K562 (cell line): Measurements from ENCODE around the gene P2RY13. TPM values are rescaled to one million over a fixed set of nuclear protein-coding genes. Genes with fewer than 3 reads are reported as not detected.

ENCODE experiments used
- ATAC-seq: fragments of 200-7000 bp; cut with Tn5 transposase; 3 replicates; pipeline ENCODE4 v1.9.1; 2020; ENCODE audit warnings: moderate library complexity
- BruUV-seq: library from RNA; stranded (reverse); fragments of 400-500 nt; replicated peaks from 2 replicates; lab custom pipeline; 2021; lab: Mats Ljungman, UMichigan
- CTCF ChIA-PET: fragments of 300-600 bp; formaldehyde crosslinking; extraction: SDS; loops from one replicate; lab custom pipeline; 2021; ENCODE audit warnings: low intra/inter-chr PET ratio; lab: Yijun Ruan, JAX
- POLR2A ChIA-PET: fragments of 300-600, 350-650 bp; sonication (Branson Sonifier 250); formaldehyde crosslinking; extraction: SDS; loops from one replicate; lab custom pipeline; 2021; ENCODE audit warnings: antibody characterized with exemption, inconsistent platforms; lab: Yijun Ruan, JAX
- DNase-seq, 4 experiments: peaks; one replicate each; pipeline versions ENCODE4 v3.0.0 to v3.0.0-alpha.2; 2011 to 2018; ENCODE audit warnings: low spot score in 3 of 4, mixed read lengths in 3 of 4; ENCODE audit errors: extremely low read depth in 1 of 4
- FAIRE-seq: peaks from 2 replicates; lab custom pipeline; 2011; peaks lifted over from hg19 to GRCh38; lab: Jason Lieb, UNC
- H2AFZ ChIP-seq: 2 replicates; pipeline ENCODE4 v1.6.0; 2011; ENCODE audit warnings: low read depth, low read length, control low read depth, inconsistent platforms
- H3K27ac ChIP-seq: fragments of 200-600 bp; 3 replicates; pipeline ENCODE4 v1.8.0; 2011; ENCODE audit warnings: low read depth, mild to moderate bottlenecking, control low read depth, inconsistent platforms, low read length, moderate library complexity, mixed read lengths; ENCODE audit errors: extremely low read depth
- H3K27me3 ChIP-seq, 2 experiments: fragments of 300-600 bp in 1 of 2; 2 replicates in 1 of 2; 3 replicates in 1 of 2; pipeline versions ENCODE4 v1.6.0 to v1.8.0; 2011; ENCODE audit warnings: inconsistent platforms in 2 of 2, low read length in 2 of 2, mild to moderate bottlenecking in 1 of 2, mixed read lengths in 1 of 2, moderate library complexity in 1 of 2; ENCODE audit not compliant: control insufficient read depth in 2 of 2, insufficient read depth in 2 of 2
- H3K36me3 ChIP-seq: fragments of 300-600 bp; 3 replicates; pipeline ENCODE4 v1.8.0; 2011; ENCODE audit warnings: mild to moderate bottlenecking, low read length, inconsistent platforms; ENCODE audit not compliant: control insufficient read depth, insufficient read depth
- H3K4me1 ChIP-seq, 2 experiments: fragments of 200-600 bp in 1 of 2; replicated peaks in 1 of 2; 2 replicates in 1 of 2; 3 replicates in 1 of 2; pipeline versions ENCODE4 v1.5.1 to v1.8.0; 2011; ENCODE audit warnings: inconsistent platforms in 2 of 2, low read length in 2 of 2, mild to moderate bottlenecking in 1 of 2, mixed read lengths in 1 of 2, moderate library complexity in 1 of 2; ENCODE audit not compliant: control insufficient read depth in 2 of 2, insufficient read depth in 2 of 2
- H3K4me2 ChIP-seq: 2 replicates; pipeline ENCODE4 v1.6.1; 2011; ENCODE audit warnings: low read length, control low read depth, inconsistent platforms, mixed read lengths; ENCODE audit not compliant: insufficient read depth
- H3K4me3 ChIP-seq: fragments of 200-600 bp; sonication (generic), shearing (Covaris generic); 2 replicates; pipeline ENCODE4 v1.5.1; 2016; ENCODE audit warnings: control low read depth, inconsistent platforms
- H3K79me2 ChIP-seq: fragments of 200-600 bp; 3 replicates; pipeline ENCODE4 v1.8.0; 2011; ENCODE audit warnings: low read length, inconsistent platforms; ENCODE audit not compliant: control insufficient read depth, insufficient read depth
- H3K9ac ChIP-seq, 2 experiments: 2 replicates each; pipeline versions ENCODE4 v1.6.0 to v1.6.1; 2011; ENCODE audit warnings: low read depth in 2 of 2, low read length in 2 of 2, control low read depth in 1 of 2, inconsistent platforms in 1 of 2, mild to moderate bottlenecking in 1 of 2, mixed read lengths in 1 of 2; ENCODE audit not compliant: insufficient read depth in 1 of 2
- H3K9me1 ChIP-seq: one replicate; pipeline ENCODE4 v1.6.0; 2011; ENCODE audit warnings: inconsistent platforms, mild to moderate bottlenecking, low read length, moderate library complexity; ENCODE audit not compliant: control insufficient read depth, insufficient read depth
- H3K9me3 ChIP-seq: replicated peaks from 2 replicates; pipeline ENCODE4 v1.5.1; 2011; ENCODE audit warnings: low read depth, low read length, inconsistent platforms; ENCODE audit not compliant: control insufficient read depth, insufficient read depth
- H4K20me1 ChIP-seq: replicated peaks from 2 replicates; pipeline ENCODE4 v1.6.1; 2011; ENCODE audit warnings: low read length, inconsistent platforms, mixed read lengths; ENCODE audit not compliant: control insufficient read depth, insufficient read depth
- ATF7 ChIP-seq: fragments of 450-650 bp; IDR thresholded peaks from 2 replicates; pipeline ENCODE4 v1.7.1; 2014; ENCODE audit warnings: mild to moderate bottlenecking, moderate library complexity
- CREM ChIP-seq: IDR thresholded peaks from 2 replicates; pipeline ENCODE4 v1.6.1; 2014; ENCODE audit warnings: antibody characterized with exemption, low read depth
- ETV6 ChIP-seq, 3 experiments: fragments of 150-350 bp in 1 of 3; sonication (generic) in 1 of 3; formaldehyde crosslinking in 1 of 3; IDR thresholded peaks; 2 replicates each; pipeline versions ENCODE4 v1.6.1 to v1.8.0; 2014 to 2022; ENCODE audit warnings: borderline replicate concordance in 2 of 3, low read depth in 2 of 3, antibody characterized with exemption in 1 of 3, low read length in 1 of 3, mild to moderate bottlenecking in 1 of 3, missing genetic modification reagents in 1 of 3
- GATAD2B ChIP-seq: fragments of 450-650 bp; IDR thresholded peaks from 2 replicates; pipeline ENCODE4 v1.6.1; 2017; ENCODE audit warnings: mild to moderate bottlenecking, borderline replicate concordance
- HMG20B ChIP-seq: fragments of 250-450 bp; sonication (Bioruptor Pico); IDR thresholded peaks from 2 replicates; pipeline ENCODE4 v1.5.0; 2021; ENCODE audit warnings: mild to moderate bottlenecking
- HOXB6 ChIP-seq: fragments of 250-450 bp; sonication (Bioruptor Pico); IDR thresholded peaks from 2 replicates; pipeline ENCODE4 v1.5.1; 2022; ENCODE audit warnings: mild to moderate bottlenecking, borderline replicate concordance
- IFI16 ChIP-seq: fragments of 250-450 bp; sonication (Bioruptor Pico); IDR thresholded peaks from 2 replicates; pipeline ENCODE4 v2.1.2; 2022; ENCODE audit warnings: mild to moderate bottlenecking, inconsistent platforms
- NCOR1 ChIP-seq: fragments of 450-650 bp; IDR thresholded peaks from 2 replicates; pipeline ENCODE4 v1.6.1; 2016; ENCODE audit warnings: mild to moderate bottlenecking, moderate library complexity
- POLR2H ChIP-seq: IDR thresholded peaks from 2 replicates; pipeline ENCODE4 v1.6.1; 2016; ENCODE audit warnings: missing genetic modification characterization, low read depth, mild to moderate bottlenecking, control low read depth, missing compliant biosample characterization, moderate library complexity
- POLR3A ChIP-seq: IDR thresholded peaks from 2 replicates; pipeline ENCODE4 v1.6.1; 2011; ENCODE audit warnings: borderline replicate concordance, mild to moderate bottlenecking, moderate library complexity; ENCODE audit not compliant: insufficient read length, insufficient read depth; ENCODE audit errors: extremely low read depth
- PYGO2 ChIP-seq: fragments of 450-650 bp; IDR thresholded peaks from 2 replicates; pipeline ENCODE4 v1.6.1; 2016; ENCODE audit warnings: mild to moderate bottlenecking, missing genetic modification characterization, moderate library complexity, missing compliant biosample characterization
- SMARCA5 ChIP-seq: fragments of 450-650 bp; IDR thresholded peaks from 2 replicates; pipeline ENCODE4 v1.6.1; 2016
- TRIM24 ChIP-seq, 2 experiments: fragments of 450-650 bp; IDR thresholded peaks; 2 replicates each; pipeline ENCODE4 v1.6.1; 2016
- XRCC5 ChIP-seq: fragments of 200-400 bp; formaldehyde crosslinking; IDR thresholded peaks from 2 replicates; pipeline ENCODE4 v1.6.1; 2017; ENCODE audit warnings: low read depth, mild to moderate bottlenecking, low read length
- whole genome bisulfite sequencing: fragments of 100-300 bp; shearing (Covaris generic); methylation state at CpG from one replicate; pipeline ENCODE4 v1.1.6; 2016; ENCODE audit warnings: low coverage, mixed read lengths; ENCODE audit not compliant: insufficient coverage; ENCODE audit errors: missing lambda C conversion rate; 5-methylcytosine and 5-hydroxymethylcytosine counted together
- in situ Hi-C: fragments of 300-500 bp; cut with MboI; formaldehyde crosslinking; loops from 4 replicates; pipeline ENCODE4 v1.15.0; 2018; ENCODE audit warnings: inconsistent platforms, mixed read lengths
- intact Hi-C: fragments of 100-400 bp; cut with micrococcal nuclease; formaldehyde crosslinking; loops from 2 replicates; pipeline ENCODE4 v1.14.2; 2022
- polyA plus RNA-seq, 8 experiments: library from polyadenylated mRNA; depleted of rRNA in 4 of 8; stranded (reverse) in 5 of 8; unstranded in 3 of 8; fragments of >200 nt; fragmentation: Nextera tagmentation in 2 of 8; fragmentation: Illumina TruSeq in 1 of 8; extraction: Ambion mirVana in 2 of 8; extraction: Trizol in 1 of 8; gene quantifications; 2 replicates each; pipeline versions ENCODE4 v1.2.1 to v1.2.3, GENCODE V29; 2011 to 2014; ENCODE audit warnings: inconsistent platforms in 1 of 8, missing spikeins in 1 of 8
- total RNA-seq, 7 experiments: library from RNA; depleted of rRNA in 6 of 7; stranded (reverse); fragments of >200 nt in 6 of 7; fragmentation: Illumina TruSeq in 2 of 7; extraction: Trizol in 2 of 7; gene quantifications; 2 replicates each; pipeline versions ENCODE4 v1.2.1 to v1.2.3, GENCODE V29; 2011 to 2021; ENCODE audit warnings: low replicate concordance in 1 of 7
- TF ChIP-seq, protein P1 (sequence below), 2 experiments: fragments of 450-650 bp in 1 of 2; sonication (generic) in 1 of 2; formaldehyde crosslinking; conservative IDR thresholded peaks; 2 replicates each; pipeline versions ENCODE4 v1.4.0 to v1.8.1; 2020 to 2022; ENCODE audit warnings: mild to moderate bottlenecking in 1 of 2, missing genetic modification reagents in 1 of 2
- TF ChIP-seq, protein P2 (sequence below): fragments of 200-800 bp; sonication (Bioruptor generic); IDR thresholded peaks from 2 replicates; pipeline ENCODE4 v1.6.1; 2016; ENCODE audit warnings: missing genetic modification characterization, missing compliant biosample characterization

Gene P2RY13
- total and polyA plus RNA-seq, 9 of the 15 experiments (the other 6 are each of a cell fraction or from before 2014, with no cell fraction given) = not detected

DNA sequence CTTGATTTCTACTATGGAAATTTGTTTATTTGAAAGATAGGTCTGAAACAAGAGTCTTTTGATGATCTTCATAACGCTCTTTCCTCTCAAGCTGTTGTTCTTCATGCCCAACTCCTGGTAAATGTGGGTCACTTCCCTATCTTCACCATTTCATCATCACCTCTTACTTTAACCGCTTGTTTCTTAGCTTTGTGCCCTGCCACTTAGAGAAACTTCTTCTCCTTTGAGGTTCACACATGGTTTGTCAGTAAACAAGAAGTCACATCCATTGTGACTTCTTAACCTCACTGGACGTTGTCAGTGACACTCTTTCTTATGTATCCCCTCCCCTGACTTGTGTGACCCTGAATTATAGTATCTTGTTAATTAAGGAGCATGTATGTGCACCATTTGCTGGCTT, 16.9 kb upstream of the P2RY13 start (continued):
- TF ChIP-seq POLR2H (tag) (no peak), IFI16 (CRISPR knock-in tag) (no peak), HOXB6 (CRISPR knock-in tag) (no peak)
- TF ChIP-seq, protein P1, sequence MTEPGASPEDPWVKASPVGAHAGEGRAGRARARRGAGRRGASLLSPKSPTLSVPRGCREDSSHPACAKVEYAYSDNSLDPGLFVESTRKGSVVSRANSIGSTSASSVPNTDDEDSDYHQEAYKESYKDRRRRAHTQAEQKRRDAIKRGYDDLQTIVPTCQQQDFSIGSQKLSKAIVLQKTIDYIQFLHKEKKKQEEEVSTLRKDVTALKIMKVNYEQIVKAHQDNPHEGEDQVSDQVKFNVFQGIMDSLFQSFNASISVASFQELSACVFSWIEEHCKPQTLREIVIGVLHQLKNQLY (CRISPR knock-in tag; conservative IDR thresholded peaks at IDR 0.05) = no peak

DNA sequence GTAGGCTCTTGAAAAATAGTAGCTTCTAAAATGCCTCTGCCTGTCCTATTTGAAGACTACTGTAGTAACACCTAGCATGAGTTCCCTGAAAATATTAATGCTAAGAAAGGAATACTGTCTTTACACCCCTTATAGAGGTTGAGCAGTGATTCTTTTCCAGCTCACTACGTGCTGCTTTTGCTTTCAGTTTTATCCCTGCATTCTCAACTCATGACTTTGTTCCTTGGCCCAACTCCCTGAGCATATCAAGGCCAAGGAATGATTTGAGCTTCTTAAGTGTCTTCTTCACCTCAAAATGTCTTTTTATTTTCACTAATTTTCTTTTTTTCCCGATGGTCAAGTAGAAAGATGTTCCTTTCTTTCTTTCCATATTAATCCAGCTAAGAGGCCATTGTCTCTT, 16.5 kb upstream of the P2RY13 start:
- CTCF ChIA-PET = no interaction called here
- TF ChIP-seq XRCC5 (no peak), POLR3A (no peak), PYGO2 (tag) (no peak), SMARCA5 (no peak), ETV6 (IDR thresholded peaks at IDR 0.05; ENCODE audit: borderline replicate concordance in 1 of 2, low read depth in 2 of 2, low read length in 1 of 2) (no peak), ETV6 (CRISPR knock-in tag; IDR thresholded peaks at IDR 0.05; ENCODE audit: borderline replicate concordance) (no peak), TRIM24 (IDR thresholded peaks at IDR 0.05) (no peak), GATAD2B (no peak), CREM (no peak), NCOR1 (no peak), ATF7 (no peak), HMG20B (no peak)
- TF ChIP-seq, protein P2, sequence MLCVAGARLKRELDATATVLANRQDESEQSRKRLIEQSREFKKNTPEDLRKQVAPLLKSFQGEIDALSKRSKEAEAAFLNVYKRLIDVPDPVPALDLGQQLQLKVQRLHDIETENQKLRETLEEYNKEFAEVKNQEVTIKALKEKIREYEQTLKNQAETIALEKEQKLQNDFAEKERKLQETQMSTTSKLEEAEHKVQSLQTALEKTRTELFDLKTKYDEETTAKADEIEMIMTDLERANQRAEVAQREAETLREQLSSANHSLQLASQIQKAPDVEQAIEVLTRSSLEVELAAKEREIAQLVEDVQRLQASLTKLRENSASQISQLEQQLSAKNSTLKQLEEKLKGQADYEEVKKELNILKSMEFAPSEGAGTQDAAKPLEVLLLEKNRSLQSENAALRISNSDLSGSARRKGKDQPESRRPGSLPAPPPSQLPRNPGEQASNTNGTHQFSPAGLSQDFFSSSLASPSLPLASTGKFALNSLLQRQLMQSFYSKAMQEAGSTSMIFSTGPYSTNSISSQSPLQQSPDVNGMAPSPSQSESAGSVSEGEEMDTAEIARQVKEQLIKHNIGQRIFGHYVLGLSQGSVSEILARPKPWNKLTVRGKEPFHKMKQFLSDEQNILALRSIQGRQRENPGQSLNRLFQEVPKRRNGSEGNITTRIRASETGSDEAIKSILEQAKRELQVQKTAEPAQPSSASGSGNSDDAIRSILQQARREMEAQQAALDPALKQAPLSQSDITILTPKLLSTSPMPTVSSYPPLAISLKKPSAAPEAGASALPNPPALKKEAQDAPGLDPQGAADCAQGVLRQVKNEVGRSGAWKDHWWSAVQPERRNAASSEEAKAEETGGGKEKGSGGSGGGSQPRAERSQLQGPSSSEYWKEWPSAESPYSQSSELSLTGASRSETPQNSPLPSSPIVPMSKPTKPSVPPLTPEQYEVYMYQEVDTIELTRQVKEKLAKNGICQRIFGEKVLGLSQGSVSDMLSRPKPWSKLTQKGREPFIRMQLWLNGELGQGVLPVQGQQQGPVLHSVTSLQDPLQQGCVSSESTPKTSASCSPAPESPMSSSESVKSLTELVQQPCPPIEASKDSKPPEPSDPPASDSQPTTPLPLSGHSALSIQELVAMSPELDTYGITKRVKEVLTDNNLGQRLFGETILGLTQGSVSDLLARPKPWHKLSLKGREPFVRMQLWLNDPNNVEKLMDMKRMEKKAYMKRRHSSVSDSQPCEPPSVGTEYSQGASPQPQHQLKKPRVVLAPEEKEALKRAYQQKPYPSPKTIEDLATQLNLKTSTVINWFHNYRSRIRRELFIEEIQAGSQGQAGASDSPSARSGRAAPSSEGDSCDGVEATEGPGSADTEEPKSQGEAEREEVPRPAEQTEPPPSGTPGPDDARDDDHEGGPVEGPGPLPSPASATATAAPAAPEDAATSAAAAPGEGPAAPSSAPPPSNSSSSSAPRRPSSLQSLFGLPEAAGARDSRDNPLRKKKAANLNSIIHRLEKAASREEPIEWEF = no peak

More for the DNA sequence above, 16.5 kb upstream of the P2RY13 start:
- ATAC-seq (no peak), FAIRE-seq (no peak), DNase-seq (no peak)
- Histone ChIP-seq H3K4me1 (no peaks in the 10 kb centered on the region), H2AFZ (no peak overlapping the region), H3K4me2 (no peak overlapping the region), H3K9me1 (no peaks in the 10 kb centered on the region), H3K27me3 (peaks cover 0 to 5% of the 10 kb centered on the region in 2 experiments; a peak in 2 of 5 replicates), H3K36me3 (no peaks in the 10 kb centered on the region), H4K20me1 (no peaks in the 10 kb centered on the region), H3K79me2 (no peaks in the 10 kb centered on the region), H3K4me3 (no peak overlapping the region), H3K9me3 (no peaks in the 10 kb centered on the region), H3K27ac (no peak overlapping the region), H3K9ac (no peak overlapping the region)
- in situ Hi-C loops (no loop called here), intact Hi-C loops (no loop called here)
- 0% methylated on average over 2 of the region's 2 CpGs for WGBS
- POLR2A ChIA-PET = no interaction called here
- no TSS peak for BruUV-seq
